K562 (cell line): ENCODE results near the gene RTN4.

Experiments used
- JUND ChIP-seq, 2 experiments: IDR thresholded peaks; 2 replicates in 1 of 2; 3 replicates in 1 of 2; pipeline ENCODE4 v1.6.1; 2011; ENCODE audit warnings: borderline replicate concordance in 2 of 2, low read depth in 2 of 2, low read length in 2 of 2, improper control_type of control experiment in 1 of 2, missing biosample characterization in 1 of 2, missing genetic modification characterization in 1 of 2, missing genetic modification reagents in 1 of 2
- PKNOX1 ChIP-seq: fragments of 450-650 bp; IDR thresholded peaks from 2 replicates; pipeline ENCODE4 v1.6.1; 2016
- POLR2AphosphoS2 ChIP-seq: IDR thresholded peaks from 2 replicates; pipeline ENCODE4 v1.6.1; 2012; ENCODE audit warnings: low read length, improper control_type of control experiment
- RBM34 ChIP-seq: fragments of 200-400 bp; formaldehyde crosslinking; IDR thresholded peaks from 2 replicates; pipeline ENCODE4 v1.6.1; 2018; ENCODE audit warnings: low read length, borderline replicate concordance; ENCODE audit not compliant: insufficient read depth
- TEAD4 ChIP-seq, 2 experiments: sonication (generic) in 1 of 2; formaldehyde crosslinking in 1 of 2; IDR thresholded peaks; 2 replicates each; pipeline versions ENCODE4 v1.6.1 to v1.8.0; 2012 to 2022; ENCODE audit warnings: borderline replicate concordance in 1 of 2, inconsistent platforms in 1 of 2, low read length in 1 of 2, mild to moderate bottlenecking in 1 of 2, missing genetic modification reagents in 1 of 2
- USF2 ChIP-seq: sonication (generic); formaldehyde crosslinking; IDR thresholded peaks from 2 replicates; pipeline ENCODE4 v1.5.0; 2020; ENCODE audit warnings: missing genetic modification reagents
- ZNF668 ChIP-seq: fragments of 250-450 bp; sonication (Bioruptor Pico); IDR thresholded peaks from 2 replicates; pipeline ENCODE4 v1.8.0; 2022; ENCODE audit warnings: mild to moderate bottlenecking, inconsistent platforms

DNA sequence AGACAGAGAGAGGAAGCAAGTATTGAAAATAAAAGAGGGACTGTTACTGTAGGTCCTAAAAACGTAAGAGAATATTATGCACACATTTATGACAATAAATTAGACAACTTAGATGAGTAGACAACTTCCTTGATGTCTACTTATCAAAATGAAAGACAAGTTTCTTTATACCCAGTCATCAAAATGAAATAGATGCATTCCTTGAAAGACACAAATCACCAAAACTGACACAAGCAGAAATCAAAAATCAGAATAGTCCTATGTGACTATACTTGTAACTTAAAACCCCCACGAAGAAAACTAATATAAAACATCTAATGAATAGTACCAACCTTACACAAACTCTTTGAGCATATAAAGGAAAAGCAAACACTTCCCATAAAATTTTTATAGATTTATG is 14.5 kb downstream of the RTN4 start:
- TF ChIP-seq PKNOX1 (peak; percentile 35; the same call in 1 of the 2 replicates), RBM34 (no peak), POLR2AphosphoS2 (no peak; the same call in 1 of the 2 replicates), JUND (IDR thresholded peaks at IDR 0.05; ENCODE audit: borderline replicate concordance, low read depth, low read length) (no peak), JUND (tag; IDR thresholded peaks at IDR 0.05; ENCODE audit: borderline replicate concordance, low read depth, low read length) (no peak), ZNF668 (CRISPR knock-in tag) (no peak), USF2 (no peak), TEAD4 (IDR thresholded peaks at IDR 0.05; ENCODE audit: low read length) (no peak), TEAD4 (CRISPR knock-in tag; IDR thresholded peaks at IDR 0.05; ENCODE audit: borderline replicate concordance) (no peak)
